GM12801 (cell line): Measurements from ENCODE around the gene HEXIM2.

Experiments
- TF ChIP-seq, protein P1 (sequence below): IDR thresholded peaks from one replicate; pipeline ENCODE4 v1.5.1; 2011; ENCODE audit warnings: control low read depth; ENCODE audit not compliant: insufficient read length; ENCODE audit errors: extremely low read depth

HEXIM2 gene

DNA sequence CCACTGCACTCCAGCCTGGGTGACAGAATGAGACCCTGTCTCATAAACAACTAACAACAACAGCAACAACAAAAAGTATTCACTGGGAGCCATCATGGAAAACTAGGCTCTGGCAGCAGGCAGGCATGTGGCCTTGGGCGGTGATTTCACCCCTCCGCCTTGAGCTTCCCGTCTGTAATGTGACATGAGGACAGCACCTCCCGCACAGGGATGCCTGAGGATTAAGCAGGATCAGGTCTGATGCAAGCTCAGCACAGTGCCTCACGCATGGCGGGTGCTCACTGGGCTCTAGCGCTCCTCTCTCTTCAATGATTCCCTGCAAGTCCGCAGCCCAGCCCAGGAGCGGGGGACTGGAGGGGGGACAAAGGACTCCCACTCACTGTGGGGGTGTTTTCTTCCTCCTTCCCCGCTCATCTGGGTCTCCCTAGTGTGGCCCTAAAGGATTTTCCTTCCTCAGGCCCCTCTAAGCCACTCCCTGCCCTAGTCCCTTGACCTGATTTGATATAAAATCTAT is 32.2 kb upstream of the HEXIM2 start:
- TF ChIP-seq, protein P1, sequence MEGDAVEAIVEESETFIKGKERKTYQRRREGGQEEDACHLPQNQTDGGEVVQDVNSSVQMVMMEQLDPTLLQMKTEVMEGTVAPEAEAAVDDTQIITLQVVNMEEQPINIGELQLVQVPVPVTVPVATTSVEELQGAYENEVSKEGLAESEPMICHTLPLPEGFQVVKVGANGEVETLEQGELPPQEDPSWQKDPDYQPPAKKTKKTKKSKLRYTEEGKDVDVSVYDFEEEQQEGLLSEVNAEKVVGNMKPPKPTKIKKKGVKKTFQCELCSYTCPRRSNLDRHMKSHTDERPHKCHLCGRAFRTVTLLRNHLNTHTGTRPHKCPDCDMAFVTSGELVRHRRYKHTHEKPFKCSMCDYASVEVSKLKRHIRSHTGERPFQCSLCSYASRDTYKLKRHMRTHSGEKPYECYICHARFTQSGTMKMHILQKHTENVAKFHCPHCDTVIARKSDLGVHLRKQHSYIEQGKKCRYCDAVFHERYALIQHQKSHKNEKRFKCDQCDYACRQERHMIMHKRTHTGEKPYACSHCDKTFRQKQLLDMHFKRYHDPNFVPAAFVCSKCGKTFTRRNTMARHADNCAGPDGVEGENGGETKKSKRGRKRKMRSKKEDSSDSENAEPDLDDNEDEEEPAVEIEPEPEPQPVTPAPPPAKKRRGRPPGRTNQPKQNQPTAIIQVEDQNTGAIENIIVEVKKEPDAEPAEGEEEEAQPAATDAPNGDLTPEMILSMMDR = no peak

DNA sequence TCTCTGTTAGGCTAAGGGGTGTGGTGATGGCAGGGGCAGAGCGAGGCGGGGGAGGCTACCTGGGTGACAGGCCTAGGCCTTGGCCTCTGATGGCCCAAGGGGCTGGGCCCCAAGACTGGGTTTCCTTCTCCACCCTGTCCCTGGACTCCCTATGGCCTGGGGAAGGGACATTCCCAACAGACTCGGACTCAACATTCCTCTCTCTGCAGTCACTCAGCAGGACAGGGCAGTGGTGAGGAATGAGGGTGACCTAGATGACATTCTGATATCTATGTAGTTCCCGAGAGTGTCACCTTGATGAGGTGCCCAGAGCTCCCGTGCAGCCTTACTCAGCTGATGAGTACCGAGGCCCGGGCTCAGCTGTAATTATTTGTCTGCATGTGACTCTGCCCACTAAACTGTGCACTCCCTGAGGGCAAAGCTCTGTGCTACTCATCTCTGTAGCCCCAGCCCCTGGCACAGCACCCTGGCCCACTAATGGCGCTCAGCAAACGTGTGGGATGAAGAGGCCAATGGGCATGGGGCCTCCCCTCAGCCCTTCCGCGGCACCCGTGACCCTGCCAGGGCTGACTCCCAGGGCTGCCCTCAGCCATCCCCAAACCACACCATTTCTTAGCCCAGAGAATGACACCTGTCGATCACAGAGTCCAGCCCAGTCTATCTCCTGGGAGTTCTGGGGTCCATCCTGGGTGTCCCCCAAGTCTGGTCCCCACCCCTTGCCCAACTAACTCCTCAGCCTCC is 31.6 kb upstream of the HEXIM2 start:
- TF ChIP-seq, protein P1 = no peak

DNA sequence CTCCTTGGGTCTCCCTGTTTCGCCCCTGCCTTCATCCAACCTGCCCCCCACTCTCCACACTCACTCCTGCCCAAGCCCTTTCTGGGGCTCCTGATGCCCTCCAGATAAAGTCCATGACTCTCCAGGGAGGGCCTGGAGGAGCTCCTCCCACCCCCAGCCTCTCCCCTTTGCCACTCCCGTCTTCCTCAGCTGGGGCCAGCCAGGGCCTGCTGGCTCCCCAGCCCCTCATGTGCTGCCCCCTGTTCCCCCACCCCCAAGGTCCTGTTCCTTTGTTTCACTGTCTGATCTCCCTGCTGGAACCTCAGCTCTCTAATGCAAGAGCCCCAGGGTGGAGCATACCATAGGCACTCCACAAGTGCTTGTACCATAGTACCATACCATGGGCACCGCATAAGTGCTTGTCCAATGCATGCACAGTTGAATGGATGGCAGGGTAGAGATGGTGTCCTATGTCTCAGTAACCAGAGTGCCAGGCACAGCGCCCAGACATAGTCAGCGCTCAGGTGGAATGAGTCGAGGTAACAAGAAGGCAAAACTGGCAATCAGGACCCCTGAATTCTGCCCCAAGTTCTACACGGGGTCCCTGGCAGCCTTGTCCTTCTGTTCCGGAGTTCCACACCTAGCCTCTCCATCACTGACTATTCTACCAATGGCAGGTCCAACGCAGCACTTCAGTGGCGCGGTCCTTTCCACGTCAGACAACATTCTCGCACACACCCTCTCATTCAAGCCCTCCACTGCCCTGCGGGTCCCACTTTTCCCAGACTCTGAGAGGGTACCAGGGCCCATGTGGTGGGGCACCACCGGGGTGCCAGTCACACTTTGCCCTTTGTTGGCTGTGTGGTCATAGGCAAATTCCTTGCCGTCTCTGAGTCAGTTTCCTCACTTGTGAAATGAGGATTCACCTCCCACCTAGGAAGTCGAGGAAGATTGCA is 30.7 kb upstream of the HEXIM2 start:
- TF ChIP-seq, protein P1 = no peak

DNA sequence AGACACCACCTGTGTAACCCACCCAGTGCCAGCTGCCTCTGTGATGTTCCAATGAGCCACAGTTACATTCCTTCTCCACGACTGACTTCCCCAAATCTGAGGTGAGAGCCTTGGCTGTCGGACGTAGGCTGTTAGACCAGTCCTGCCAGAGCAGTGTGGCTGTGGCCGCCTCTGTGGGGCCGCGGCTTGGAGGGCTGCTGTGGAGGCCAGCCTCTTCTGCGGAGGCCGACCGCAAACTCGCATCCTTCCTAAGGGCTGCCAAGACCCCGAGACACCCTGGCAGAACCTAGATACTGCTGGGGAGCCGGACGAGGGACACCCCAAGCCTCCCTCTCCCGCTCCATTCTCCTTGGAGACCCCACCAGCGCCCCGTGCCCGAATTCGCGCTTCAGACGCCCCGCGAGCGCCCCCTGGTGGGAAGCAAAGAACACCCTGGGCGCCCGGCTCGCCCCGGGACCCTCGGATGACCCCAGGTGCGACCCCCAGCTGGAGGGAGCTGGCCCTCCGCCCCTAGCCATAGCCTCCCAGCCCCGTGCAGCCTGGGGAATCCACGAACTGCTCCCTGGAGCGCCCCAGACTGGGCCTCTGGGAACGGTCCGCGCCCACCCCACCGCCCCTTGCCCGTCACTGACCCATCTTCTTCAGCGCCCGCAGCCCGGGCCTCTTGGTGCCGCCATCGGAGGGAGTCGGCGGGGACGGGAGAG is 29.9 kb upstream of the HEXIM2 start:
- TF ChIP-seq, protein P1 = no peak

DNA sequence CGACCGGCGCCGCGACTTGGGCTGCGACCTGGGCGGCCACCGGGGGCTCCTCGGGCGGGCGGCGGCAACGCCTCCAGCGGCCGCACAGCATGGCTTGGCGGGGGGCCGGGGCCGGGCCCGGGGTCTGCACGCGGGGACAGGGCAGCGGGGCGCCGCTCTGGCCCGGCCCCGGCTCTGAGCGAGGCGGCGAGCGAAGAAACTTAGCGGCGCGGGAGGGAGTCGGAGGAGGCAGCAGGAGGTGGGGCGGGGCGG is 29.4 kb upstream of the HEXIM2 start, which contains the start of gene PLCD3:
Gene PLCD3 (minus strand): TSS at position 196 of the 252 bp plus-strand sequence. CDS start 105 bp downstream, at position 91.
- TF ChIP-seq, protein P1 = no peak

DNA sequence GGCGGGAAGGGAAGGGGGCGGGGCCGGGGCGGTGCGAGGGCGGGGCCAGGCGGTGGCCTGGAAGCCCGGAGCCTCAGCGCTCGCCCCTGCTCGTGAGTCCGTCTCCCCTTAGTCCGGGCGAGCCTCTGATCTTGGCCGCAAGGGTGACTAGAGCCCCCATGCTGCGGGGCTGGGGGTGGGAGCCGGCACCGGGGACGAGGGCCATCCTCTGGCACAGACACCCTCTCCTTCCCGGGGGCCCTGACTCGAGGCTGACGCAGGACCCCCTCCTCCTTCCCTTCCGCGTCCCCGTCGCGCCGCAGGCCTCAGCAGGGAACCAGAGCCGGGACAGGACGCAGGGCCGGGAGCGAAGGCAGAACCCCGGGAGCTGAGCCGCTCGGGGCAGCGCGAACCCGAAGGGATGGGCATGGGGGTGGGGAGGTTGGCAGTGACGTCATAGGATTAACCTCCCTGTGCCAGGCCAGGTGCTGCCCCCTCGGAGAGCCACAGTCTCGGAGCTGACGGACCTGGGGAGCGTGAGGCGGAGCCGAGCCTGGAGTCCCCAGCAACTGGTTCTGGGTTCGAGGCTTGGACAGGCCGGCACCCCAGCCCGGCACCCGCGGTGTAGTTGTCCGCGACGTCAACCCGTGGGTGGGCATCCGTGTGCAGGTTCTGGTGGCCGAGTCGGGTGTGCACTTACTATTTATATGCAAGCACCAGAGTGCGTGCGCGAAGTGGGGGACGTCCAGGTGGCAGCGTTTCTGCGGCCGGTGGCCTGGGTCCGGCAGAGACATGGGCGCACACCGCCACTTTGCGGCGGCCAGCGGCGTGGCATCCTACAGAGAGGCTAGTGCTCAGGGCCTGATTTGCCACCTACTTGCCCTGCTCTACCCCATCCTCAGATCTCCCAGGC is 28.9 kb upstream of the HEXIM2 start:
- TF ChIP-seq, protein P1 = no peak
